ENCODE results near the gene TREM2.

The TREM2 gene

DNA sequence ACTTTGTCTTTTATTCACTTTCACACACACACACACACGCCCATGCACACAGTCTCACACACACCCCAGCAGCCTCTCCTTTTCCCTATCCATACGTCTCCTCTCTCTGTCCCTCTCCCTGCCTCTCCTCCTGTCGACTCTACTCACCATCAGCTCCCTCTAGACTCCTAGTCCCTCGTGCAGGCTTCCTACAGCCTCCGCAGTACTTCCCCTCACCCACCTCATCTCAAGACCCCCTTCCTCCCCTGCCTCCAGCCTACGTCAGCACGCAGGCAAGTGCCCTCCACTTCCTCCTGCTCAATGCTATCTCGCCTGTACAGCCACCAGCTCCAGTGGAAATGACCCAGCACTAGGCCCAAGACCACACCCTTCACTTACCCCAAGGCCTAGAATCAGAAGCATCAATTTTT is 38.9 kb upstream of the TREM2 start:
- H2AK5ac ChIP-seq (ENCODE audit: low read length) = no peak overlapping the region
- H2BK12ac ChIP-seq (ENCODE audit: low read length) = no peak overlapping the region
- H3K27ac ChIP-seq (ENCODE audit: low read depth, low read length) = no peak overlapping the region
- no peak overlapping the region for H3K23ac ChIP-seq (ENCODE audit: low read length)
- H3K4me2 ChIP-seq (ENCODE audit: low read length) = no peak overlapping the region
- H4K8ac ChIP-seq (ENCODE audit: low read depth, low read length) = no peak overlapping the region
- H3K36me3 ChIP-seq (ENCODE audit: control insufficient read depth in 1 of 2, insufficient read depth in 2 of 2, low read length in 2 of 2) = no peaks in the 10 kb centered on the region
- H3K9ac ChIP-seq (ENCODE audit: low read length) = no peak overlapping the region
- no peak overlapping the region for H3K4me3 ChIP-seq (ENCODE audit: low read depth, low read length)
- peaks cover 0 to 4% of the 10 kb centered on the region in 2 experiments for H3K4me1 ChIP-seq (ENCODE audit: control insufficient read depth in 1 of 2, insufficient read depth in 2 of 2, low read length in 2 of 2)
- no peak overlapping the region for H3K14ac ChIP-seq (ENCODE audit: low read length)
- no peak overlapping the region for H2BK120ac ChIP-seq (ENCODE audit: insufficient read depth, low read length, poor library complexity)
- no peak overlapping the region for H3K18ac ChIP-seq (ENCODE audit: low read length)
- no peak overlapping the region for H4K91ac ChIP-seq (ENCODE audit: low read depth, low read length)
- H2AFZ ChIP-seq (ENCODE audit: insufficient read depth, low read length, poor library complexity) = no peak overlapping the region
- no peaks in the 10 kb centered on the region for H3K79me1 ChIP-seq (ENCODE audit: low read length)
- H3K27me3 ChIP-seq (ENCODE audit: insufficient read depth, low read length) = no peaks in the 10 kb centered on the region
- no peak overlapping the region for H4K12ac ChIP-seq (ENCODE audit: low read depth, low read length)
- no peaks in the 10 kb centered on the region for H3K79me2 ChIP-seq (ENCODE audit: control insufficient read depth, insufficient read depth, low read length, poor library complexity)
- no peak for DNase-seq
- peaks cover 2% of the 10 kb centered on the region for H3K9me3 ChIP-seq (ENCODE audit: insufficient read depth, low read depth, low read length)
- WGBS (ENCODE audit: extremely low coverage, insufficient coverage, insufficient read length) = no CpG with 5 or more reads among the region's 8 CpGs
- no peak overlapping the region for H2BK5ac ChIP-seq (ENCODE audit: low read depth, low read length, poor library complexity)
- no peak overlapping the region for H3K4ac ChIP-seq (ENCODE audit: low read depth, low read length)

DNA sequence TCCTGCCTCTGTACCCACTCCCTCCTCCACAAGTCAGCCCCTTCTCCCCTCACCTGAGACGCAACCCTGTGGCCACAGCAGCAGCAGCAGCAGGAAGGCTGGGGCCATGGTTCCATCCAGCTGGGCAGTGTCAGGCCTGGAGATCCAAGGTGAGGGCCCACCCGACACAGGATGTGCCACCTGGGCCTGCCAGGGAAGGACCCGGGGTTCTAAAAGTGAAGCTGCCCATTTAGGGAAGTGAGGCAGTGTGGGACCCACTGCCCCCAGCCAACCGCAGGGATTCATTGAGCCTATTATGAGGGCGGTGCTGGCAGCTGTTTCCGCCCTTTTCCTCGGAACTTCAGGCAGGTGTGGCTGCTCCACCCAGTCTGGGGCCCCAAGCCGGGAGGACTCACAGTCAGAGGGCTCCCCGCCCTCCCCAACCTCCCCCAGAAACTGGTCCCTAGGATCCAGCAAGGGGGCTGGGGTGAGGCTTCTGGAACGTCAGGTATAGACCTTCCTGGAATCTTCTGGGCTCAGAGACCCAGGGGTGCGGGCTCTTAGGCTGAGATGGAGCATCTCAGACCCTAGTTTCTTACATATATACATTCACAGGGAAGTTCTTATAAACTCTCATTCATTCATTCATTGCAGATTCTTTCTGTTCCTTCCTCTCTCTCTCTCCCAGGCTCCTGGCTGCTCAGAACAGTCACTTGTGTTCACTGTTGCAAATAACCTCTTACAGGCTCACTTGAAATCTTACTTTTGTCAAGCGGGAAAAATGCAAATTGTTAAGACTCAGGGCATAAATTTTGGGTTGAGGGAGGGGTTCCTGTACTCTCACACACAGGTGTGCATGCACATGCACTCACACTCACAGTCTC is 38.2 kb upstream of the TREM2 start, which contains the start of gene TREML2:
TSS of gene TREML2 (minus strand) at position 249 of the 863 bp plus-strand sequence. CDS start at position 108, 141 bp downstream.
- no peak within 1 kb of the TSS for H3K4ac ChIP-seq (ENCODE audit: low read depth, low read length)
- no peak within 1 kb of the TSS for H3K14ac ChIP-seq (ENCODE audit: low read length)

DNA sequence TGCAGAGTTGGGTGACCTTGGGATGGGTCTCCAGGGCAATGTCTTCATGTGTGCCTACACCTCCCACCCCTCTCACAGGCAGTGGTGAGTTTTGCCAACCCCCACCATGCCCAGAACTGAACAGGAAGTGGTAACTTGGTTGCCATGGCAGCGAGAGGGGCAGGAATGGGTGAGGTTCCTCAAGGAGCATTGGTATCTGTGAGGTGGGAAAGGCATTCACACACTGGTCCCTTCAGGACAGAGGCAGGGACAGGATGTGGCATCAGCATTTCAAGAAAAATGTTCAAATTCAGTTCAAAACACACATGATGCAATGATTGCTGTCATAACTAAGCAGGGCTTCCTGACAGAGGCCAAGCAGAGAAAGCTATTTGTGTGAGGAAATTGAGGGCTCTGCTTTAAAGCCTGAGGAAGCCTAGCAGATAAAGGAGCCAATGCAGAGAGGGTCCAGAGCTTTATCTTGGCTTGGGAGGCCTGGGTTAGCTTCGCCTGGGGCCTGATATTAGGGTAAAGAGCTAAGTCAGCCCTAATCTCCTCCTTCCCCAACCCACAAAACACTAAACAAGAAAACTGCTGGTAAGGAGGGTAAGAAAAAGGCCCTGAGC is 37.5 kb upstream of the TREM2 start:
- no peak overlapping the region for H4K12ac ChIP-seq (ENCODE audit: low read depth, low read length)
- H3K4me3 ChIP-seq (ENCODE audit: low read depth, low read length) = no peak overlapping the region
- no peak for DNase-seq
- no peak overlapping the region for H3K14ac ChIP-seq (ENCODE audit: low read length)
- no peak overlapping the region for H3K9ac ChIP-seq (ENCODE audit: low read length)
- no peak overlapping the region for H4K91ac ChIP-seq (ENCODE audit: low read depth, low read length)
- H3K4me1 ChIP-seq (ENCODE audit: control insufficient read depth in 1 of 2, insufficient read depth in 2 of 2, low read length in 2 of 2) = peaks cover 0 to 4% of the 10 kb centered on the region in 2 experiments
- no CpG with 5 or more reads among the region's 2 CpGs for WGBS (ENCODE audit: extremely low coverage, insufficient coverage, insufficient read length)
- no peak overlapping the region for H2AK5ac ChIP-seq (ENCODE audit: low read length)
- H3K27ac ChIP-seq (ENCODE audit: low read depth, low read length) = peak overlapping the region; percentile 9
- H2AFZ ChIP-seq (ENCODE audit: insufficient read depth, low read length, poor library complexity) = no peak overlapping the region
- H3K4me2 ChIP-seq (ENCODE audit: low read length) = no peak overlapping the region
- peaks cover 2% of the 10 kb centered on the region for H3K9me3 ChIP-seq (ENCODE audit: insufficient read depth, low read depth, low read length)
- H2BK5ac ChIP-seq (ENCODE audit: low read depth, low read length, poor library complexity) = no peak overlapping the region
- no peak overlapping the region for H3K23ac ChIP-seq (ENCODE audit: low read length)
- no peak overlapping the region for H3K18ac ChIP-seq (ENCODE audit: low read length)
- no peaks in the 10 kb centered on the region for H3K79me2 ChIP-seq (ENCODE audit: control insufficient read depth, insufficient read depth, low read length, poor library complexity)
- no peaks in the 10 kb centered on the region for H3K79me1 ChIP-seq (ENCODE audit: low read length)
- no peaks in the 10 kb centered on the region for H3K36me3 ChIP-seq (ENCODE audit: control insufficient read depth in 1 of 2, insufficient read depth in 2 of 2, low read length in 2 of 2)
- no peak overlapping the region for H2BK120ac ChIP-seq (ENCODE audit: insufficient read depth, low read length, poor library complexity)
- no peak overlapping the region for H4K8ac ChIP-seq (ENCODE audit: low read depth, low read length)
- H2BK12ac ChIP-seq (ENCODE audit: low read length) = no peak overlapping the region
- H3K4ac ChIP-seq (ENCODE audit: low read depth, low read length) = no peak overlapping the region
- H3K27me3 ChIP-seq (ENCODE audit: insufficient read depth, low read length) = no peaks in the 10 kb centered on the region

More for the DNA sequence above, 38.2 kb upstream of the TREM2 start, which contains the start of gene TREML2:
- DNase-seq = no peak
- H2BK5ac ChIP-seq (ENCODE audit: low read depth, low read length, poor library complexity) = no peak within 1 kb of the TSS
- H3K27me3 ChIP-seq (ENCODE audit: insufficient read depth, low read length) = no peaks in the 10 kb centered on the region
- H3K9ac ChIP-seq (ENCODE audit: low read length) = no peak within 1 kb of the TSS
- no peaks in the 10 kb centered on the region for H3K79me1 ChIP-seq (ENCODE audit: low read length)
- no peaks in the 10 kb centered on the region for H3K36me3 ChIP-seq (ENCODE audit: control insufficient read depth in 1 of 2, insufficient read depth in 2 of 2, low read length in 2 of 2)
- H3K4me1 ChIP-seq (ENCODE audit: control insufficient read depth in 1 of 2, insufficient read depth in 2 of 2, low read length in 2 of 2) = peaks cover 0 to 4% of the 10 kb centered on the region in 2 experiments
- no peaks in the 10 kb centered on the region for H3K79me2 ChIP-seq (ENCODE audit: control insufficient read depth, insufficient read depth, low read length, poor library complexity)
- H4K12ac ChIP-seq (ENCODE audit: low read depth, low read length) = no peak within 1 kb of the TSS
- peak within 1 kb of the TSS; percentile 42 for H4K91ac ChIP-seq (ENCODE audit: low read depth, low read length)
- H2BK120ac ChIP-seq (ENCODE audit: insufficient read depth, low read length, poor library complexity) = no peak within 1 kb of the TSS
- H2BK12ac ChIP-seq (ENCODE audit: low read length) = no peak within 1 kb of the TSS
- H3K4me2 ChIP-seq (ENCODE audit: low read length) = no peak within 1 kb of the TSS
- H3K4me3 ChIP-seq (ENCODE audit: low read depth, low read length) = no peak within 1 kb of the TSS
- H3K18ac ChIP-seq (ENCODE audit: low read length) = no peak within 1 kb of the TSS
- H3K23ac ChIP-seq (ENCODE audit: low read length) = no peak within 1 kb of the TSS
- no peak within 1 kb of the TSS for H2AK5ac ChIP-seq (ENCODE audit: low read length)
- peaks cover 2% of the 10 kb centered on the region for H3K9me3 ChIP-seq (ENCODE audit: insufficient read depth, low read depth, low read length)
- no peak within 1 kb of the TSS for H2AFZ ChIP-seq (ENCODE audit: insufficient read depth, low read length, poor library complexity)
- peak within 1 kb of the TSS; percentile 9 for H3K27ac ChIP-seq (ENCODE audit: low read depth, low read length)
- H4K8ac ChIP-seq (ENCODE audit: low read depth, low read length) = no peak within 1 kb of the TSS
- no CpG with 5 or more reads among the region's 12 CpGs for WGBS (ENCODE audit: extremely low coverage, insufficient coverage, insufficient read length)

DNA sequence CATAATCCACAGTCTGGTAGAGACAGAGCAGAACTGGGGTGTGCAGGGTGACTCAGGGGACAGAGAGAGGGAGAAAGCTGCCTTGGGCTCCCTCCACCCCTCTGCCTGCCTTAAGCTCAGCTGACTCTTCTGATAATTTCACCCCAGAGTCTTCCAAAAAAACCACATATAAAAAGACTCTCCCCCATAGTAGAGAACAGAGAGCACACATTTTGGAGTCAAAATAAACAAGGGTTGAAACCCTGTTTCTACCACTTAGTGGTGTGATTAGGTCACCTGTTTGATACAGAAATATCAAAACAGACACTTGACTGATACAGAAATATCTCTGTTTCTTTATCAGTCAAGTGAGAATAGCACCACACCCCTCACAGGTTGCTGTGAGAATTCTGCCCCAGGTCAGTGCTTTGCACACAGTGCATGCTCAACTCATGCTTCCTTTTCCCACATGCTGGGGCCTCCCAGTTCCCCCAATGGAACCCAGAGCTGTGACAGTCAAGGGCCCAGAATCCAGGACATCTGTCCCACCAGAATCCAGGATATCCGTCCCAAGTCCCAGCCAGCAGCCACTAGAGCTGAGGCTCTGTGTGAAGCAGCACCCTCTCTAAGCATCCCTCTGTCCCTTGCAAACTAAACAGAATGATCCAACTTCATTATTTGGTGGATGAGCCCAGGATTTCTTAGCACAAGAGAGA is 36.8 kb upstream of the TREM2 start:
- H3K79me1 ChIP-seq (ENCODE audit: low read length) = no peaks in the 10 kb centered on the region
- H2AK5ac ChIP-seq (ENCODE audit: low read length) = no peak overlapping the region
- no peak overlapping the region for H2BK5ac ChIP-seq (ENCODE audit: low read depth, low read length, poor library complexity)
- no peaks in the 10 kb centered on the region for H3K36me3 ChIP-seq (ENCODE audit: control insufficient read depth in 1 of 2, insufficient read depth in 2 of 2, low read length in 2 of 2)
- WGBS (ENCODE audit: extremely low coverage, insufficient coverage, insufficient read length) = no CpG with 5 or more reads among the region's 1 CpG
- no peak overlapping the region for H3K23ac ChIP-seq (ENCODE audit: low read length)
- H3K4me1 ChIP-seq (ENCODE audit: control insufficient read depth in 1 of 2, insufficient read depth in 2 of 2, low read length in 2 of 2) = peaks cover 0 to 4% of the 10 kb centered on the region in 2 experiments
- H3K14ac ChIP-seq (ENCODE audit: low read length) = no peak overlapping the region
- H2BK120ac ChIP-seq (ENCODE audit: insufficient read depth, low read length, poor library complexity) = no peak overlapping the region
- H4K12ac ChIP-seq (ENCODE audit: low read depth, low read length) = no peak overlapping the region
- H4K8ac ChIP-seq (ENCODE audit: low read depth, low read length) = no peak overlapping the region
- no peak overlapping the region for H2AFZ ChIP-seq (ENCODE audit: insufficient read depth, low read length, poor library complexity)
- no peak overlapping the region for H4K91ac ChIP-seq (ENCODE audit: low read depth, low read length)
- peaks cover 2% of the 10 kb centered on the region for H3K9me3 ChIP-seq (ENCODE audit: insufficient read depth, low read depth, low read length)
- no peak for DNase-seq
- H3K9ac ChIP-seq (ENCODE audit: low read length) = no peak overlapping the region
- no peaks in the 10 kb centered on the region for H3K27me3 ChIP-seq (ENCODE audit: insufficient read depth, low read length)
- no peak overlapping the region for H3K18ac ChIP-seq (ENCODE audit: low read length)
- no peak overlapping the region for H3K4me2 ChIP-seq (ENCODE audit: low read length)
- no peak overlapping the region for H3K27ac ChIP-seq (ENCODE audit: low read depth, low read length)
- no peak overlapping the region for H2BK12ac ChIP-seq (ENCODE audit: low read length)
- no peak overlapping the region for H3K4ac ChIP-seq (ENCODE audit: low read depth, low read length)
- H3K4me3 ChIP-seq (ENCODE audit: low read depth, low read length) = no peak overlapping the region
- H3K79me2 ChIP-seq (ENCODE audit: control insufficient read depth, insufficient read depth, low read length, poor library complexity) = no peaks in the 10 kb centered on the region
